Upper lobe of right lung (tissue), 1 donor: ENCODE measurements around the gene PTPRT. TPM values are rescaled to one million over a fixed set of nuclear protein-coding genes. Genes with fewer than 3 reads are reported as not detected.

Experiments
- ATAC-seq: fragments of 200-7000 bp; cut with Tn5 transposase; one replicate; pipeline ENCODE4 v1.9.1; 2020; ENCODE audit warnings: mild to moderate bottlenecking, moderate library complexity
- DNase-seq: peaks from one replicate; pipeline ENCODE4 v3.0.0-alpha.2; 2020
- H3K27ac ChIP-seq: fragments of 200-600 bp; one replicate; pipeline ENCODE4 v1.8.0; 2022
- H3K27me3 ChIP-seq: fragments of 200-600 bp; one replicate; pipeline ENCODE4 v1.8.0; 2022; ENCODE audit warnings: mild to moderate bottlenecking
- H3K36me3 ChIP-seq: fragments of 200-600 bp; one replicate; pipeline ENCODE4 v1.8.0; 2022
- H3K4me1 ChIP-seq: fragments of 200-600 bp; one replicate; pipeline ENCODE4 v1.8.0; 2022
- H3K4me3 ChIP-seq: fragments of 200-600 bp; one replicate; pipeline ENCODE4 v1.8.0; 2022; ENCODE audit warnings: mild to moderate bottlenecking
- H3K9me3 ChIP-seq: fragments of 200-600 bp; one replicate; pipeline ENCODE4 v1.8.0; 2022
- intact Hi-C: fragments of 100-400 bp; cut with DNase I; formaldehyde crosslinking; loops from one replicate; pipeline ENCODE4 v1.11.0; 2022
- total RNA-seq: library from RNA; stranded (reverse); fragmentation: NEBNext Ultra II Directional; extraction: Animal tissue kit (Norgen Biotek cat#: 25700); gene quantifications from one replicate; pipeline ENCODE4 v1.2.1, GENCODE V29; 2021
- TF ChIP-seq, protein P1 (sequence below): fragments of 200-600 bp; IDR thresholded peaks from one replicate; pipeline ENCODE4 v1.8.0; 2022; ENCODE audit warnings: antibody characterized with exemption
- donor health status: DM: no; HTN: yes; CAD: no; lungs with severe emphysema.

Gene PTPRT
- total RNA-seq, 1 donor from 2014 or later = 0.46 TPM

- Histone ChIP-seq H3K4me1 (peaks cover 4% of the 10 kb centered on the region), H3K27me3 (peaks cover 55% of the 10 kb centered on the region), H3K36me3 (no peaks in the 10 kb centered on the region), H3K4me3 (no peak overlapping the region), H3K27ac (no peak overlapping the region), H3K9me3 (no peaks in the 10 kb centered on the region)
- DNase-seq = peak; percentile 84
- intact Hi-C loops = no loop called here
- TF ChIP-seq, protein P1, sequence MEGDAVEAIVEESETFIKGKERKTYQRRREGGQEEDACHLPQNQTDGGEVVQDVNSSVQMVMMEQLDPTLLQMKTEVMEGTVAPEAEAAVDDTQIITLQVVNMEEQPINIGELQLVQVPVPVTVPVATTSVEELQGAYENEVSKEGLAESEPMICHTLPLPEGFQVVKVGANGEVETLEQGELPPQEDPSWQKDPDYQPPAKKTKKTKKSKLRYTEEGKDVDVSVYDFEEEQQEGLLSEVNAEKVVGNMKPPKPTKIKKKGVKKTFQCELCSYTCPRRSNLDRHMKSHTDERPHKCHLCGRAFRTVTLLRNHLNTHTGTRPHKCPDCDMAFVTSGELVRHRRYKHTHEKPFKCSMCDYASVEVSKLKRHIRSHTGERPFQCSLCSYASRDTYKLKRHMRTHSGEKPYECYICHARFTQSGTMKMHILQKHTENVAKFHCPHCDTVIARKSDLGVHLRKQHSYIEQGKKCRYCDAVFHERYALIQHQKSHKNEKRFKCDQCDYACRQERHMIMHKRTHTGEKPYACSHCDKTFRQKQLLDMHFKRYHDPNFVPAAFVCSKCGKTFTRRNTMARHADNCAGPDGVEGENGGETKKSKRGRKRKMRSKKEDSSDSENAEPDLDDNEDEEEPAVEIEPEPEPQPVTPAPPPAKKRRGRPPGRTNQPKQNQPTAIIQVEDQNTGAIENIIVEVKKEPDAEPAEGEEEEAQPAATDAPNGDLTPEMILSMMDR = peak; percentile 94
- peak; percentile 77 for ATAC-seq
Observed at GRCh38 chr20:43187476-43188233, 2.1 kb downstream of the PTPRT start.

DNA sequence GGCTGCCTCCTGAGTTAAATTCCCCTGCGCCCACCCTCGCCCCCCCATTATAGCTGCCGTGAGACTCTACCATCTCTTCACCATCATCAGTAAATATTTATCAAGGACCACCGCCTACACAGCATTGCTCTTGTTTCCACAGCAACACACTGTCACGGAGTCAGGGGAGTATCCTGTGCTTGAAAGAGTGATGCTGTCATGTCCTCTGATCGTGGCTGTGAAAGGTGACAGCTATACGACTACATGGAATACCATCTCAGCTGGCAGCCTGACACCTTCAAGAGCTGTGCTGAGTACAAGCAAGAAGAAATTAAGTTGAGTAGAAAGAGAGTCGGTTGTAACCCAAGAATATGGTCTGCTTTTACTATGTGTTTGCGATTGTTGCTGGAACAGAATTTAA is 3.4 kb downstream of the PTPRT start:
- no peak overlapping the region for H3K27ac ChIP-seq

GRCh38 chr20:43185901-43186300 is 3.8 kb downstream of the PTPRT start:
- ATAC-seq (no peak), DNase-seq (no peak)
- no peak overlapping the region for H3K4me3 ChIP-seq
- peaks cover 43% of the 10 kb centered on the region for H3K27me3 ChIP-seq
- peaks cover 4% of the 10 kb centered on the region for H3K4me1 ChIP-seq
- H3K27ac ChIP-seq = no peak overlapping the region
- no peaks in the 10 kb centered on the region for H3K9me3 ChIP-seq
- TF ChIP-seq, protein P1 = no peak
- H3K36me3 ChIP-seq = no peaks in the 10 kb centered on the region
- intact Hi-C loops = no loop called here

More for the DNA sequence above, 3.4 kb downstream of the PTPRT start:
- peaks cover 47% of the 10 kb centered on the region for H3K27me3 ChIP-seq
- H3K4me3 ChIP-seq = no peak overlapping the region
- no peak for DNase-seq
- H3K36me3 ChIP-seq = no peaks in the 10 kb centered on the region
- intact Hi-C loops = no loop called here
- no peaks in the 10 kb centered on the region for H3K9me3 ChIP-seq
- ATAC-seq = no peak
- peaks cover 4% of the 10 kb centered on the region for H3K4me1 ChIP-seq
- TF ChIP-seq, protein P1 = no peak

GRCh38 chr20:43183536-43184070 is 6.1 kb downstream of the PTPRT start:
- H3K4me3 ChIP-seq = no peak overlapping the region
- intact Hi-C loops = no loop called here
- DNase-seq (no peak), ATAC-seq (no peak)
- H3K27ac ChIP-seq = no peak overlapping the region
- H3K4me1 ChIP-seq = peaks cover 4% of the 10 kb centered on the region
- no peaks in the 10 kb centered on the region for H3K9me3 ChIP-seq
- peaks cover 25% of the 10 kb centered on the region for H3K27me3 ChIP-seq
- no peaks in the 10 kb centered on the region for H3K36me3 ChIP-seq
- TF ChIP-seq, protein P1 = no peak

DNA sequence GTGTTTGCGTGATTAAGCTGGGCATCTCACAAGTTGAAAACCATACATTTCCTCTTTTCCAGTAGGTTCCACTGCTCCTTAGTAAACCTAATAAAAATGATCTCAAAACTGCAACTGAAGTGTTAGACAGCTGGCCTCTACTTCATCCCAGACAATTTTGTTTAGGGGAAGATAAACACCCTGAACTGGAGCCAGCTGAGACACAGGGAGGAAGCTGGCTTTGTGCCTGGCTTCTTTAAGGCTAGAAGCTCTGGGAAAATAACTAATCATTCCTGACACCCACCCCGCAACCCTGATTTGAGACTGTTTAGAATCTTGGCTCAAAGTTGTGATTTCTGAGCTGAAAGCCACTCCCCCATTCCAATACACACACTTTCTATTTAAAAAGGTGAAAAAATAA is 11.6 kb downstream of the PTPRT start:
- intact Hi-C loops = no loop called here
- Histone ChIP-seq H3K4me3 (no peak overlapping the region), H3K36me3 (no peaks in the 10 kb centered on the region), H3K4me1 (no peaks in the 10 kb centered on the region), H3K27ac (no peak overlapping the region), H3K9me3 (no peaks in the 10 kb centered on the region), H3K27me3 (no peaks in the 10 kb centered on the region)
- DNase-seq = no peak
- TF ChIP-seq, protein P1 = no peak
- ATAC-seq = no peak
